Heart left ventricle (tissue), 13 donors: ENCODE data around the gene RASGEF1C.

Experiments
- CTCF ChIP-seq, 12 donors: fragments of 200-600 bp; sonication (generic) in 4 of 12; IDR thresholded peaks; one replicate each; pipeline versions ENCODE4 v1.5.0 to v1.8.0; 2018 to 2022; ENCODE audit warnings: antibody characterized with exemption in 12 of 12, mild to moderate bottlenecking in 5 of 12
- POLR2A ChIP-seq, 2 donors: fragments of 450-650 bp; IDR thresholded peaks; one replicate each; pipeline ENCODE4 v1.6.1; 2017; ENCODE audit warnings: antibody characterized with exemption in 2 of 2, mild to moderate bottlenecking in 2 of 2, moderate library complexity in 2 of 2
- donor health status: ischemic (EF 13 %, LVEDD 7.1; RV severe dilation, severe dysfunction).
- donor health status: DM: no; HTN: yes; CAD: no.
- donor health status: DM: no; HTN: no; CAD: no.
- donor health status: ischemic (EF 25% LVEDD 6.9; RV normal size, moderate dysfunction).
- donor health status: ischemic (EF 25% LVEDD 5.7; RV mildly dilated, moderate dysfunction).
- donor health status: ischemic (EF 35%, LVEDD 5.7; RV mildly dilated, moderate dysfunction).
- donor health status: nonischemic (EF 11% LVEDD 7.7; RV severe dilation, severe dysfunction).
- donor health status: DM: yes; HTN: yes; CAD: no.
- donor health status: PGD.
- donor health status: ischemic (EF 29% LVEDD 5.4; RV normal size, mild dysfunction).
- donor health status: nonischemic (EF 23%, LVEDD 6.1; RV moderate dilation, normal function).

- TF ChIP-seq CTCF (IDR thresholded peaks at IDR 0.05) (no peak), POLR2A (IDR thresholded peaks at IDR 0.05) (no peak)
Observed at GRCh38 chr5:180095545-180095944, 113.5 kb downstream of the RASGEF1C start.
